AG04450 (cell line): Measurements from ENCODE around the gene MTA1. TPM values are rescaled to one million over a fixed set of nuclear protein-coding genes. Genes with fewer than 3 reads are reported as not detected.

Experiments
- CTCF ChIA-PET: fragments of 300-600, 350-600 bp; formaldehyde crosslinking; extraction: SDS; loops from one replicate; lab custom pipeline; 2022; ENCODE audit warnings: antibody characterized with exemption, inconsistent platforms; lab: Charles Lee
- POLR2A ChIA-PET: fragments of 350-600 bp; formaldehyde crosslinking; extraction: SDS; loops from one replicate; lab custom pipeline; 2021; ENCODE audit warnings: antibody characterized with exemption, inconsistent platforms; lab: Yijun Ruan, JAX
- DNase-seq: peaks from one replicate; pipeline ENCODE4 v3.0.0-alpha.2; 2011; ENCODE audit warnings: low read depth, low spot score
- H3K27ac ChIP-seq: one replicate; pipeline ENCODE4 v1.5.1; 2012; ENCODE audit warnings: low read depth, low read length, control low read depth
- H3K27me3 ChIP-seq: one replicate; pipeline ENCODE4 v1.6.0; 2012; ENCODE audit warnings: low read length; ENCODE audit not compliant: control insufficient read depth, insufficient read depth
- H3K4me3 ChIP-seq: 2 replicates; pipeline ENCODE4 v1.5.1; 2011; ENCODE audit warnings: mild to moderate bottlenecking, low read depth, low read length, control low read depth
- H3K9me3 ChIP-seq: 2 replicates; pipeline ENCODE4 v1.5.1; 2012; ENCODE audit warnings: low read length; ENCODE audit not compliant: control insufficient read depth, insufficient read depth
- CTCF ChIP-seq: IDR thresholded peaks from 2 replicates; pipeline ENCODE4 v1.5.1; 2011; ENCODE audit warnings: low read depth, low read length, control low read depth, inconsistent platforms
- polyA plus RNA-seq: library from polyadenylated mRNA; depleted of rRNA; stranded (reverse); fragments of >200 nt; gene quantifications from 2 replicates; pipeline ENCODE4 v1.2.3, GENCODE V29; 2011

The MTA1 gene
- polyA plus RNA-seq, 1 experiment = 36.0 TPM

GRCh38 chr14:105502446-105503295 is 83.0 kb downstream of the MTA1 start:
- no peak for DNase-seq
- ChIA-PET CTCF (no interaction called here), POLR2A (no interaction called here)
- H3K4me3 ChIP-seq = no peak overlapping the region
- H3K27ac ChIP-seq = no peak overlapping the region
- no peak for TF ChIP-seq CTCF
- H3K9me3 ChIP-seq = no peaks in the 10 kb centered on the region; the same call in 1 of the 2 replicates
- peaks cover 4% of the 10 kb centered on the region for H3K27me3 ChIP-seq

GRCh38 chr14:105503296-105503640 is 83.6 kb downstream of the MTA1 start:
- H3K9me3 ChIP-seq = no peaks in the 10 kb centered on the region; the same call in 1 of the 2 replicates
- H3K4me3 ChIP-seq = no peak overlapping the region
- H3K27me3 ChIP-seq = peaks cover 5% of the 10 kb centered on the region
- no peak for TF ChIP-seq CTCF
- CTCF ChIA-PET = no interaction called here
- no peak for DNase-seq
- POLR2A ChIA-PET = no interaction called here
- no peak overlapping the region for H3K27ac ChIP-seq

DNA sequence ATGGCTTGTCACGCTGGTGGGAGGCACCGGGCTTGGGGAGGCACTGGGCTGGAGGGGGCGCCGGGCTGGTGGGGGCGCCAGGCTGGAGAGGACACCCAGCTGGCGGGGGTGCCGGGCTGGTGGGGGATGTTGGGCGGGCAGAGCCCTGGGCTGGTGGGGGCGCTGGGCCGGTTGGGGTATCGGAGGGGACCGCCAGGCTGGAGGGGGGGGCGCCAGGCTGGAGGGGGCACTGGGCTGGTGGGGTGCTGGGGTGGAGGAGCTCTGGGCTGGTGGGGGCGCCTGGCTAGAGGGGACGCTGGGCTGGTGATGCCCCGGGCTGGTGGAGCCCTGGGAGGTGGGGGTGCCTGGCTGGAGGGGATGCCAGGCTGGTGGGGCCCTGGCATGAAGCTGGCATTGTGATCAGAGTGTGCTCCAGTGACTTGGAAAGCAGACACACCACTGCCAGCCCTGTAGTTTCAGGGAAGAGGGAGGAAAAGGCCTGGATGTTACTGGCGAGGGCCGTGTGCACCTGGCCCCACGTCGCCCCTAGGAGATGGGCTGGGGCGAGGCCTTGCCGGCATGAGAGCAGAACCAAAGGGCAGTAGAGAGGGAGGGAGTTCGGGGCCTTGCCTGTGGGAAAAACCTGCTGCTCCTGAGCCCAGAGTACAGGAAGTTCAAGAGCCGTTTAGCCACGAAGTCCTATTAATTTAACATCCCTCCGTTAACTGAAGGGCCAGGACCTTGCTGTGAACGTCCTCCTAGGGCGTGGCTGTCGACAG is 84.5 kb downstream of the MTA1 start:
- no peak for DNase-seq
- Histone ChIP-seq H3K4me3 (no peak overlapping the region), H3K27me3 (peaks cover 5% of the 10 kb centered on the region), H3K9me3 (no peaks in the 10 kb centered on the region), H3K27ac (no peak overlapping the region)
- no peak for TF ChIP-seq CTCF
- ChIA-PET CTCF (no interaction called here), POLR2A (no interaction called here)

GRCh38 chr14:105505101-105505500 is 85.5 kb downstream of the MTA1 start:
- POLR2A ChIA-PET = no interaction called here
- DNase-seq = no peak
- CTCF ChIA-PET = no interaction called here
- Histone ChIP-seq H3K4me3 (no peak overlapping the region), H3K9me3 (no peaks in the 10 kb centered on the region), H3K27me3 (peaks cover 5% of the 10 kb centered on the region), H3K27ac (no peak overlapping the region)
- TF ChIP-seq CTCF = no peak

DNA sequence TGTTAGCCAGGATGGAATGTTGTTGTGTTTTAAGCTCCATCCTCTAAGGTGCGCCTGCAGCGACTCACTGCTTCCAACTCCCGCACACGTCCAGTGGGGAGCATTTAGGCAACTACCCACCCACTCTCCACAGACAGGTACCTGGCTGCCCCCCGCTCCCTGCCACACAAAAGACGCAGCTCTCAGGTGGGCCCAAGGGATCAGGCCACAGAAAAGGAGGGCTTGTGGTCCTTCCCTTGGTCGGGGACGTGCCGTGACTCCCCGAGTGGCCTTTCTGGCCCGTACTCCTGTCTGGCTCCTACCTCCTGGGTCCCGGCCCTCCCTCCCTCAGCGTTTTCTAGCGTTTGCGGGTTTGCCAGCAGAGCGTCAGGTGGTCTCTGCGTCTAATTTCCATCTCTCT is 87.6 kb downstream of the MTA1 start:
- no peak for DNase-seq
- TF ChIP-seq CTCF = no peak
- peaks cover 7% of the 10 kb centered on the region for H3K27me3 ChIP-seq
- H3K9me3 ChIP-seq = no peaks in the 10 kb centered on the region
- ChIA-PET POLR2A (no interaction called here), CTCF (interaction anchor here (0.8 kb wide), 1 partner anchor 31 kb away, joined by 3 read pairs; no protein-coding TSS in a partner anchor)
- H3K27ac ChIP-seq = no peak overlapping the region
- H3K4me3 ChIP-seq = no peak overlapping the region
